MM.1S (cell line): ENCODE measurements around the gene LMO1.

Experiments
- DNase-seq: peaks from one replicate; pipeline ENCODE4 v3.0.0-alpha.2; 2015
- H2AFZ ChIP-seq: fragments of 300-600 bp; sonication (generic); 2 replicates; pipeline ENCODE4 v1.6.0; 2016; ENCODE audit warnings: antibody characterized with exemption, low read length
- H3F3A ChIP-seq: fragments of 300-600 bp; sonication (generic); 2 replicates; pipeline ENCODE4 v1.6.1; 2016; ENCODE audit warnings: mild to moderate bottlenecking, antibody characterized with exemption, low read length, moderate library complexity, mixed read lengths; ENCODE audit not compliant: insufficient read depth
- H3K27ac ChIP-seq: fragments of 300-600 bp; sonication (generic); 2 replicates; pipeline ENCODE4 v1.5.1; 2016; ENCODE audit warnings: mild to moderate bottlenecking, low read length
- H3K27me3 ChIP-seq: fragments of 300-600 bp; sonication (generic); replicated peaks from 2 replicates; pipeline ENCODE4 v1.6.0; 2016; ENCODE audit warnings: low read length; ENCODE audit not compliant: insufficient read depth
- H3K36me3 ChIP-seq: fragments of 300-600 bp; sonication (generic); replicated peaks from 2 replicates; pipeline ENCODE4 v1.6.1; 2016; ENCODE audit warnings: mild to moderate bottlenecking, low read length, mixed read lengths; ENCODE audit not compliant: insufficient read depth
- H3K4me1 ChIP-seq: fragments of 300-600 bp; sonication (generic); 2 replicates; pipeline ENCODE4 v1.6.1; 2016; ENCODE audit warnings: low read length, mixed read lengths
- H3K4me2 ChIP-seq: fragments of 300-600 bp; sonication (generic); 2 replicates; pipeline ENCODE4 v1.6.0; 2016; ENCODE audit warnings: low read depth, low read length
- H3K4me3 ChIP-seq: fragments of 300-600 bp; sonication (generic); 2 replicates; pipeline ENCODE4 v1.5.1; 2016; ENCODE audit warnings: low read length, mixed read lengths
- H3K79me2 ChIP-seq: fragments of 300-600 bp; sonication (generic); 2 replicates; pipeline ENCODE4 v1.6.1; 2016; ENCODE audit warnings: mixed run types, low read length, mixed read lengths
- H3K9ac ChIP-seq: fragments of 300-600 bp; sonication (generic); 2 replicates; pipeline ENCODE4 v1.6.1; 2016; ENCODE audit warnings: low read length, mixed read lengths
- H3K9me2 ChIP-seq: fragments of 300-600 bp; sonication (generic); replicated peaks from 2 replicates; pipeline ENCODE4 v1.6.1; 2016; ENCODE audit warnings: mild to moderate bottlenecking, low read length, mixed read lengths; ENCODE audit not compliant: insufficient read depth
- H3K9me3 ChIP-seq: fragments of 300-600 bp; sonication (generic); replicated peaks from 2 replicates; pipeline ENCODE4 v1.6.1; 2016; ENCODE audit warnings: mild to moderate bottlenecking, low read length, mixed read lengths; ENCODE audit not compliant: insufficient read depth
- H4K20me1 ChIP-seq: fragments of 300-600 bp; sonication (generic); 2 replicates; pipeline ENCODE4 v1.6.1; 2016; ENCODE audit warnings: mild to moderate bottlenecking, low read length, moderate library complexity, mixed read lengths; ENCODE audit not compliant: insufficient read depth
- CTCF ChIP-seq: fragments of 300-600 bp; sonication (generic); IDR thresholded peaks from 2 replicates; pipeline ENCODE4 v1.5.1; 2016; ENCODE audit warnings: antibody characterized with exemption, low read length, mixed read lengths
- EZH2 ChIP-seq: fragments of 300-600 bp; sonication (generic); optimal IDR thresholded peaks from 2 replicates; pipeline ENCODE3; 2017; ENCODE audit warnings: low read depth, mild to moderate bottlenecking, antibody characterized with exemption, low read length, mixed read lengths
- EZH2phosphoT487 ChIP-seq: fragments of 300-600 bp; sonication (generic); IDR thresholded peaks from 2 replicates; pipeline ENCODE4 v1.6.1; 2018; ENCODE audit warnings: antibody characterized with exemption, low read length

LMO1 gene

DNA sequence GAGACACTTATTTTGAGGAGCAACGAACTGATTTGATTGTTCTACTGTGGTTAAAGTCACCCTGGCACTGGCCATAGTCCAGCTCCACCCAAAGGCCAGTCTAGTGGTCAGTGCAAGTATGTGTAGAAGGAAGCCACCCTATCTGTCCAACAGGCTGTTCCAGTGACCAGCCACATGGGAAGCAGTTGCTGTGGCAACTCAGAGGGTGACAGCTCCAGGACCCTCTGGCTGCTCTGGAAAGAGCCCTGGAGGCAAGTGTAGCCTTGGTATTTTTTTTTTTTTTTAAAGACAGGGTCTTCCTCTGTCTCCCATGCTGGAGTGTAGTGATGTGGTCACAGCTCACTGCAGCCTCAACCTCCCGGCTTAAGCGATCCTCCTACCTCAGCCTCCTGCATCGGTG, 27.8 kb downstream of the LMO1 start:
- Histone ChIP-seq H3K9me3 (no peaks in the 10 kb centered on the region), H3K36me3 (no peaks in the 10 kb centered on the region), H3K4me1 (peaks cover 15% of the 10 kb centered on the region), H3K9ac (no peak overlapping the region), H3K79me2 (no peaks in the 10 kb centered on the region), H2AFZ (no peak overlapping the region), H3K4me3 (no peak overlapping the region), H3K27ac (no peak overlapping the region), H3K9me2 (no peaks in the 10 kb centered on the region), H3K4me2 (no peak overlapping the region), H3F3A (no peaks in the 10 kb centered on the region), H4K20me1 (no peaks in the 10 kb centered on the region), H3K27me3 (0 out of 2 replicates have a peak, but pooled peaks cover 4% of the 10 kb centered on the region)
- no peak for TF ChIP-seq EZH2
- TF ChIP-seq CTCF: no peak
- TF ChIP-seq EZH2phosphoT487: no peak
- DNase-seq: no peak

GRCh38 chr11:8234910-8235309, 28.8 kb downstream of the LMO1 start:
- TF ChIP-seq EZH2phosphoT487 (no peak), EZH2 (no peak), CTCF (no peak)
- H3K27me3 ChIP-seq: peaks cover 9% of the 10 kb centered on the region; the same call in 1 of the 2 replicates
- H3K9me2 ChIP-seq: no peaks in the 10 kb centered on the region
- 0 out of 2 replicates have a peak overlapping the region, but pooled peaks have one; percentile 6 for H3K4me3 ChIP-seq
- peaks cover 15% of the 10 kb centered on the region for H3K4me1 ChIP-seq
- H3K9ac ChIP-seq: no peak overlapping the region
- H3K4me2 ChIP-seq: peak overlapping the region; percentile 49
- peak; percentile 14 for DNase-seq
- H2AFZ ChIP-seq: no peak overlapping the region
- no peaks in the 10 kb centered on the region for H3K79me2 ChIP-seq
- no peak overlapping the region for H3K27ac ChIP-seq
- H3K36me3 ChIP-seq: no peaks in the 10 kb centered on the region
- no peaks in the 10 kb centered on the region for H3K9me3 ChIP-seq
- no peaks in the 10 kb centered on the region for H4K20me1 ChIP-seq
- no peaks in the 10 kb centered on the region for H3F3A ChIP-seq

GRCh38 chr11:8234425-8234821, 29.3 kb downstream of the LMO1 start:
- Histone ChIP-seq H3K27me3 (peaks cover 9% of the 10 kb centered on the region; the same call in 1 of the 2 replicates), H3K36me3 (no peaks in the 10 kb centered on the region), H3K79me2 (no peaks in the 10 kb centered on the region), H3K4me2 (peak overlapping the region; percentile 49; the same call in 1 of the 2 replicates), H3K9me2 (no peaks in the 10 kb centered on the region), H3K27ac (no peak overlapping the region), H3F3A (no peaks in the 10 kb centered on the region), H2AFZ (no peak overlapping the region), H3K4me1 (peaks cover 15% of the 10 kb centered on the region), H3K9me3 (no peaks in the 10 kb centered on the region), H4K20me1 (no peaks in the 10 kb centered on the region), H3K9ac (no peak overlapping the region), H3K4me3 (no peak overlapping the region)
- DNase-seq: no peak
- TF ChIP-seq EZH2phosphoT487: no peak

DNA sequence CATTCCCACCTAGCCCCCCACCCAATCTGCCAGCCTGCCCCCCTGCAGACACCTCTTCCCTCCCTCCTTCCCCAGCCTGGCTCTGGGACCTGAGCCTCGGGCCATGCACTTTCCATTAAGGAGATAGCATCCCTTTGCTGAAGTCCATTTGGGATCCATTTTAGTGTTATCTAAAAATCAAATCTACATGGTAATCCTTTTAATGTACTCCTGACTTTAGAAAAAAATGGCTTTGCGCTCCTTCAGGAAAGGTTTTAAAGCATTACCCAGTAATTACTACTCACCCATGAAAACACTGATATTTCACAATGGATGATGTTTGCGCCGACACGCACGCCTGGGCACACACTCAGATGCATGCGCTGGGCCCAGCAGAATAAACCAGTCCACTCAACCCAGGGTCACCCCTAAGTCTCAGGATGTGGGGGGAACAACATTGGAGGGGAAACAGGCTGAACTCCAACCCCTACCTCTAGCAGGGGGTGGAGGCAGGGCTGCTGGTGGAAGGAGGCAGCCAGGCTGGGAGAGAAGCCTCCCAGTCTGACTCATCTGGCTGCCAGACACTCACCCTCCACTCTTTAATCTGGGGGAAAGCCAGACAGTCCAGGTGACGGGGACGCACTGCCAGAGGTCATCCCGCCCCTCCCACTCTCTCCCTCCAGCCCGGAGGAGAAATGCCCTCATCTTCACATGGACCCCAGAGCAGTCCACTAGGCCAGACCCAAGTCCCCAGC, 29.8 kb downstream of the LMO1 start:
- no peaks in the 10 kb centered on the region for H3K9me2 ChIP-seq
- no peak overlapping the region for H3K4me3 ChIP-seq
- peaks cover 12% of the 10 kb centered on the region; the same call in 1 of the 2 replicates for H3K27me3 ChIP-seq
- no peaks in the 10 kb centered on the region for H3K9me3 ChIP-seq
- DNase-seq: no peak
- no peak overlapping the region for H2AFZ ChIP-seq
- H3K4me2 ChIP-seq: no peak overlapping the region
- H3K27ac ChIP-seq: no peak overlapping the region
- H3F3A ChIP-seq: no peaks in the 10 kb centered on the region
- TF ChIP-seq CTCF (no peak), EZH2phosphoT487 (no peak), EZH2 (no peak)
- H3K4me1 ChIP-seq: peaks cover 15% of the 10 kb centered on the region
- H3K9ac ChIP-seq: no peak overlapping the region
- no peaks in the 10 kb centered on the region for H3K79me2 ChIP-seq
- H4K20me1 ChIP-seq: no peaks in the 10 kb centered on the region
- H3K36me3 ChIP-seq: no peaks in the 10 kb centered on the region
